ENCODE results near the gene RETREG1.
A peak's percentile ranks its signal among the peaks of the same experiment; 100 is the strongest.
"Not testable (repeated sequence)": the region's sequence is repeated elsewhere in the genome, so short reads cannot be mapped to it uniquely, and the experiment has no call there.

Gene RETREG1

DNA sequence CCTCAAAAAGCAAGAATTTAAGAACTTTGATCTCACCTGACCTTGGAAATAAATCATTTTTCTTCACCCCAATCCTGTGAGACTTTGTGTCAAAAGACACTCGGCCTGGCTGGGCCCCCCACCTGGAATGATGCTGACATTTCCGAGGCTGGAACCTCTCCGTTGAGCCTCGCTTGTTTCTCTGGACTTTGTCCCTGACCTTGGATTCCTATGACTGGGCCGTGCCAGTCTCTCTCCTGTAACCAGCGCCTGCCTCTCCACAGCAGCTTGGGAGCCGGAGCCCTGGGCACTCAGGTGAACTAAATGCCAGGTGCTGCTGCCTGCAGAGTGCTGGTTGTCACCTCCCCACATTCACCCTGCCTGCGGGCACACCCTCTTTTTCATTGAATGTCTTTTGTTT lies 62.7 kb downstream of the RETREG1 start:
- DNase-seq (ENCODE audit: low spot score) = no peak

DNA sequence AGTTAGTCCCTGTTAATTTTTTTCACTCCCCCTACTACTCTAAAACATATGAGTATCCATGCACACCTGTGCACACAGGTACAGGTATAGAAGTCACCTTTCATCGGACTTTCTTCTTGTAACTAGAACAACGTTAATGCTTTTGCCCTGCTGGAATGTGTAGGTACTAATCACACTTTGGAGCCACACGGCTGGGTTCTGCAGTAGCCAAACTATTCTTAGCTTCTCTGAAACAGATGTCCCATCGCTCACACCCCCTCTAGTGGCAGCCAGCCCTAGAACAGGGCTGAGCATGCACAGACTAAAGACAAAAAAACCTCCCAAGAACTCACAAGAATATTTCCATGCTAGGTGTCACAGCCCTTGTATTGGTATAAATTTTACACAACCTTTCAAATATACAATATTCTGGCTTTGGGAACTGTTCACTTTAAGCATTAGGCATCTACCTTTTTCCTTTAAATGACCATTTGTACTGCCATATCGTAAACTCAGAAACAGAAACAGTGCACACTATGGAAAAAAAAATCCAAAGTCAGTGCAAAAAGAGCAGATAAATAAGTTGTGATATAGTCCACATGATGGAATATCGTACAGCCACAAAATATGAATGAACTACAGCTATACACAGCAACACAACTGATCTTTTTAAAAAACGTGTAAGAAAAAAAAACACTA lies 64.0 kb downstream of the RETREG1 start:
- peak; percentile 22 for DNase-seq (ENCODE audit: low spot score)

DNA sequence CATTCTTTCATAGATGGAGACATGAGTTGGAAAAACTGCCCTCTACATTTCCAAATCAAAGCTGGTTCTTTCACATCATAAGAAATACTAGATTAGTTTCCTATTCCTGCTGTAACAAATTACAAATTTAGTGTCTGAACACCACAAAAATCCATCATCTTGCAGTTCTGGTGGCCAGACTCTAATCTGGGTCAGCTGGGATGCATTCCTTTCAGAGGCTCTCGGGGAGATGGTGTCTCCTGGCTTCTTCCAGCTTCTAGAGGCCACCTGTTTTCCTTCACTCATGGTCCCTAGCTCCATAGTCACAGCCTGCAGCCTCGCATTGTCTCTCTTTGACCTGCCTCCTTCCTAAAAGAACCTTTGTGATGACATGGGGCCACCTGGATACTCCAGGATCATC lies 65.2 kb downstream of the RETREG1 start:
- no peak for DNase-seq (ENCODE audit: low spot score)

DNA sequence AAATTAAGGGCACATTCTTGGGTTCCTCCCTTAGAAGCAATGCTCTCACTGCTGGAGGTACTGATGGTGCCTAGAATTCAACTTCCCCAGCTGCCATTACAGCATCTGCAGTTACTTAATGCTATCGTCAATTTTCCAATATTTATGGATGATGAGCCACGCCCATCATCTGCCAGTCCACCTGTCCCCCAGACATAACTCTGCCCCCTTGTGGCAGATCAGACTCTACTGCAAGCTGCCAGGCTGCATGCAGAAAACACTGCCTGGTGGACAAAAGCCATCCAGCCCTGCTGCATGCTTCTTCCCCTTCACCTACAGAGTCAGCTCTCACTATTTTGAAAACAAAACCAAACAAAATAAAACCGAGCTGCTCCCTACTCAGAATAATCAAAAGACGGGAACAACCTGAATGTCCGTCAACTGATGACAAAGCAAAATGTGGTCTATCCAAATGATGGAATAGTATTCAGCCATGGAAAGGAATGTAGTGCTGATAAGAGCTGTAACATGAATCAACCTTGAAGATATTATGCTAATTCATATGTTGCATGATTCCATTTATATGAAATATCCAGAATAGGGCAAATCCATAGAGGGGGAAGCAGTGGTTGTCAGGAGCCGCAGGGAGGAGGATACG lies 66.4 kb downstream of the RETREG1 start:
- DNase-seq (ENCODE audit: low spot score) = peak; percentile 12

DNA sequence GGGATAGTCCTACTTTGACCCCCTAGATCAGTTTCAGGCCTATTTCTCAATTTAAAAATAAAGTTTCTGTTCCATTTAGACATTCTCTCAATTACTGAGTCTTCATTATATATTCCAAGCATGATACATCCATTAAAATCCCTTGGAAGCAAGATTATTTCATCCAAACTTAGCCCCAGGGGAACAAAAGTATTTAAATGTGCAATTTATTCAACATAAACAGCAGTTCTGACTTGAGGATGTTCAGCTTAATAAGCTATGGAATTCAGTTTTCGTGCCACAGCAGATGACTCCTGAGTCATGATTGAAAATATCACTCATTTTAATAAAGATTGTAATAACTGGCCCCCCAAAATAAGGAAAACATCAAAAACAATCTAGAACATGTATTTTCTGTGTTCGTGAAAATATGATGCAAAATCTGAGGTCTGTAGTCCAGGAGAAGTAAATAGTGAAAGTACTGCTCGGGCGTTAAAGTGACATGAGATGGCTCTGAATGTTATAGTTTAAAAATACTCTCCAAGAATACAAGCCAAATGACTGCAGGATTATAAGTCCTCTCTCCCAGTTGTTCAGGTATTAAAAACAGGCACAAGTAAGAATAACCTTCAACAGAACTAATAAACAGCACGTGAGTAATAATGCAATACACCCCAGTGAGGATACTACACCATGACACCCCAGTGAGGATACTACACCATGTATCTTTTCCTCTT lies 67.1 kb downstream of the RETREG1 start:
- no peak for DNase-seq (ENCODE audit: low spot score)

DNA sequence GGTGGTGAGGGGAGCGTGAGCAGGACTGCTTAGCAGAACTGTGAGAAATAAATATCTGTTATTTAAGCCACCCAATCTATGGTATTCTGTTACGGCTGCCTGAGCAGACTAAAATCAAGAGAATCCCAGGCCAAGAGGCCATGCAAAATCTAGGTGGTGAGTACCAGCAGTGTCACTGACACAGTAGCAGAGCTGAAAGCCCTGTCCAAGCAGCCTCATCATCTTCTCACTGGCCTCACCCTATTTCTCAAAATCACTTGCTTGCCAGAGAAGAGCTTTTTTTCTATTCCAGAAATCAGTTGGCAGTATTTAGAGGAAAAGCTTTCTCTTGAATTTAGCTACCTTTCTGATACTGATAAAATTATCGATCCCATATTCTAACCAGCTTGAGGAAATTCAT lies 68.0 kb downstream of the RETREG1 start:
- DNase-seq (ENCODE audit: low spot score) = no peak

DNA sequence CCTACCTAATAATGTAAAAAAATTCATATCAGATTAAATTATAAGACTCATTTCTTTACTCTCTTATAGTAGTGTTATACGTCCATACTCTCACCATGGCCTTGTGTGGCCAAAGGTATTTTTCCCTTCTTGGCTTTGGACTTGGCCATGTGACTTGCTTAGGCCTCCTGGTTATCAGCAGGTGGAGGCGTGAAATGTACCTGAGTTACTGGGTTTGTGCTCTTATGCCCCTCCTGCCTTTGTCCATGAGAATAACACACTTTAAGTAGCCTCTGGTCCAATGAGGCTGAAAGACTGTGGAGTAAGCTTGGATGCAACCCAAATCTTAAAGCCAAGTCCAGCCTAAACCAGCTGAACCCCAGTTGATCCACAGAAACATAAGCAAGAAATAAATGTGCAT lies 68.7 kb downstream of the RETREG1 start:
- no peak for DNase-seq (ENCODE audit: low spot score)

DNA sequence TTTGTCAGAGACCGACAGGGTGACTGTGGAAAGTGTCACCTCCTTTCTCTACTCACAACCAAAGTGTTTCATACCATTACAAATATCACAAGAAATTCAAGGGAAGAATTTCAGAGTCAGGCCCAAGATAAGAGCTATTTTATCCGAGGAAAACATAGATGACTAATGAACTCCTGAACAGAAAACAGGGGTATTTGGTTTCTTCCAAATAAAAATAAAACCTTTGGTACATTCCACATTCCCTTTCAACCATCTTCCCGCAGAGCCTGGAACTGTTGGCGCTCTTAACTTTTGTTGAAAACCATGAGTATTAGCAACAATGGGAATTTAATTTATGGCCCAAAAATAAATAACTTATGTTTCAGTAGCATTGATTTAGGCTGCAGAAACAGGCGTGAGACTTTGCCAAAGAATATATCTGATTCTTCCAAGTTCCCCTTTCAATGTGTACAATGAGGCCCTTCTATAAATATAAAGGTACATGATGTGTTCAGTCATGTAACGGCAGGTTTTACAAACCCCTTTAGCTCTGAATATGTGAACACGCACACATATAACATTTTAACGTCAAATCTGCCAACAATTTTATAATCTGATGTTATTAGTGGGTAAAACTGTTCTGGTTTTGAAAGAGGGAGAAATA lies 69.5 kb downstream of the RETREG1 start:
- no peak for DNase-seq (ENCODE audit: low spot score)

DNA sequence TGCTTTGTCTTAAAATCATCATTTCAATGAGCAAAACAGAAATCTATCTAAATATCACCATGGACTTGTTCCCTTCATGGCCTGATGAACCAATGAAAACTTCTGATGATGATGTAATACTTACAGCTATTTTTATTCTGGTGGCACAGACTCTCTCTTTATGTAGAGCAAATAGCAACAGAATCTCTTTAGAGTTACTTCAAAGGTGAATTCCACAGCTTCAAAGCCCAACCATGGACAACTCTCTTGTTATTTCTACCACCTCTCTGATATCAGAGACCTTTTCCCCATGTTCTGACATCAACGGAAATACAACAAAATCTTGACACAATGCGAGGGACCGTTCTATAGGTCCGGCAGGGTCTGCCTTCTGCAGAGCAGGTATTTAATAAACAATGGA lies 70.1 kb downstream of the RETREG1 start:
- no peak for DNase-seq (ENCODE audit: low spot score)

DNA sequence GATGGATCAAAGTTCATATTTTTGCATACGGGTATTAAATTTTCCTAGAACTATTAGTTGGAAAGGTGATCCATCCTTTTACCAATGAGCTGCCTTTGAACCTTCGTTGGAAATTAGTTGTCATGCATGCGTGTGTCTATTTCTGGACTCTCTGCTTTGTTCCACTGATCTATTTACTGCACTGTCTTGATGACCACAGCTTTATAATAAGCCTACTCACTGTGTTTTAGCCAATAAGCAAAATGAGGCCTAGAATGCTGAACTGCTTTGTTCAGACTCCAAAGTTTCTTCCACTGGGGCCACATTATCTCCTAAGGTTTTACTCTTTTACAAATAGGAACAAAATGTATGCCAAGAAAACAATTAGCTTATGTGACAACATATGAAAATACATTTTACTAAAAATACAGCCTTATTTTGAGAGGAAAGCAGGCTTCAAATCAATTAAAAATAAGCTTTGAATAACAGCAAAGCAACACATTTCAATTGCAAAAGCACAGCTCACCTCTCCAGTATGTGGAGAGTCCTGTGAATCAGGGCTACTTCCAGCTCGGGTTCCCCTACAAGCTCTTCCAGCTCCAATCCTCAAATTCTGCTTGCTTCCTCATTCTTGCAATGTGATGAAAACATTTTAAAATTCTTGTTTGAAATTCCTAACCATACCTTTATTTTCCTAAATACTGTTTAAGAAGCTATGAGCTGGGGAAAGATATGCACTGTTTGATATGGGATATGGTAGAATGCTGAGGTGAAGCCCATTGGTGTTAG lies 72.0 kb downstream of the RETREG1 start:
- no peak for DNase-seq (ENCODE audit: low spot score)

DNA sequence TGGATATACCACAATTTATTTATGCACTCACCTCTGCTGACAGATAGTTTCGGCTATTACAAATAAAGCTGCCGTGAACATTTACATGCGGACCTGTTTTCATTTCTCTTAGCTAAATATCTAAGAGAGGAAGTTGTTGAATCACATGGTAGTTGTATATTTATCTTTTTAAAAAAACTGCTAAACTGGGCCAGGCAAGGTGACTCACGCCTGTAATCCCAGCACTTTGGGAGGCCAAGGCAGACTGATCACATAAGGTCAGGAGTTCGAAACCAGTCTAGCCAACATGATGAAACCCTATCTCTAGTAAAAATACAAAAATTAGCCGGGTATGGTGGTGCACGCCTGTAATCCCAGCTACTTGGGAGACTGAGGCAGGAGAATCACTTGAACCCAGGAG lies 73.6 kb downstream of the RETREG1 start:
- DNase-seq (ENCODE audit: low spot score) = not testable (repeated sequence)

DNA sequence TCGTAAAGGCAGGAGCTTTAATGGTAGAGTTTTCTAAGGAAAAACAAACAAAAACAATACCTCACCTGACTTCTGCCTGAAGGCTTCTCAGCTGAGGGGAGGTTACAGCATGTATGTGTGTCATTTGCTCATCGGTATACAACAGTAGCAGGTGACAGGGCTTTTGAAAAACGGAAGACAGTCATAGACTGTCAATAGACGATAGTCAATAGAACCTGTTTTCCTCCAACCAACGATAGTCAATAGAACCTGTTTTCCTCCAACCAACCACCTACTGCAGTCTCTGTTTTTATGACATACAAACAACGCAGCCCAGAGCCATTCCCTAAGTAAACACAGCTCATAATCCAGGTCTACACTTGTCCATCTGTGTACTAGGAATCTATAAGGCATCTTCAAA lies 74.6 kb downstream of the RETREG1 start:
- no peak for DNase-seq (ENCODE audit: low spot score)

DNA sequence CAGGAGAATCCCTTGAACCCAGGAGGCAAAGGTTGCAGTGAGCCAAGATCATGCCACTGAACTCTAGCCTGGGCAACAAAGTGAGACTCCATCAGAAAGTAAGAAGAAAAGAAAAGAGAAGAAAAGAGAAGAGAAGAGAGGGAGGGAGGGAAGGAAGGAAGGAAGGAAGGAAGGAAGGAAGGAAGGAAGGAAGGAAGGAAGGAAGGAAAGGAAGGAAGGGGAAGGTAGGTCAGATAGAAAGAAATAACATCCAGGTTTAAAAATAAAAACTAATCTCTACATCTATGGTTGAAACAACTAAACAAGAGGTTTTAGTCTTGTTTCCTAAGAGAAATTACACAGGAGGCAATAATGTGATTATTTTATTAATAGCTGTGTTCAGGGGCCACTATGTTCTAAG lies 75.2 kb downstream of the RETREG1 start:
- not testable (repeated sequence) for DNase-seq (ENCODE audit: low spot score)

DNA sequence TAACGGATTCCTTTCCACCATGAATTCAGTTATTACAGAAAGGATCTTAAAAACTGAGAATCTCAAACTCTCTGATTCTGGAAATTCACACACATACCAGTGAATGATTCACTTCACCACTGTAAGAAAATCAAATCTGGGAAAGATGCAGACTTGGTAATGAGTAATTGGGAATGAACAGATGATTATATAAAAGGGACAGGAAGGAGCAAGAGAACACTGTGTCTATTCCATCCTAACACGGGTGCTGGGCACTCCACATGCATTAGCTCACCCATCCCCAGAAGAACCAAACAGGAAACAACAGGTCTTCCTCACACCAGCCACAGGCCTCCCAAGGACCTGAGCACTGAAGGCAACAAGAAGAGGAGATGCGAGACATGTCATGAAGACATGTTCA lies 76.4 kb downstream of the RETREG1 start:
- no peak for DNase-seq (ENCODE audit: low spot score)

DNA sequence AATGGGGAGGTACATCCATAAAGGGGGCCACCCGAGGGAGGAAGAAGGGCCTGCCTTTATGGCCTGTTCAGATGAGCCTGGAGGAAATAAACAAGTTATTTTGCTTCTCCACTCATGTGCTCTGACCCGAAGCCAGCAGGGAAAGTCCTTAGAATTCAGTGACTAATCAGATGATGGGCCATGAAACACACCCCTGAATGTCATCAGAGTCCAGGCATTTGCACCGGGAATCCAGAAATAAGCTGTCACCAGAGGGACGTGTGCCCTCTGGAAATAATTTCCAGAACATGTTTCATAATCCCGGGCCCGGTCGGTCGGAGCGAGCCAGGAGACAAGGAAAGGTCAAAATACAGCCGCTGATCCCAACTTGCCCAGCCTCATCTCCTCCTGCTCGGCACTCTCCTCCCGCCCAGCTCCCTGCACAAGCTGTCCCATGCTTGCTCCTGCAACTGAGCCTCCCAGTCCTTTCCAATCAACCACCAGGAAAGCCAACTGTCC lies 77.6 kb downstream of the RETREG1 start:
- DNase-seq (ENCODE audit: low spot score) = no peak

DNA sequence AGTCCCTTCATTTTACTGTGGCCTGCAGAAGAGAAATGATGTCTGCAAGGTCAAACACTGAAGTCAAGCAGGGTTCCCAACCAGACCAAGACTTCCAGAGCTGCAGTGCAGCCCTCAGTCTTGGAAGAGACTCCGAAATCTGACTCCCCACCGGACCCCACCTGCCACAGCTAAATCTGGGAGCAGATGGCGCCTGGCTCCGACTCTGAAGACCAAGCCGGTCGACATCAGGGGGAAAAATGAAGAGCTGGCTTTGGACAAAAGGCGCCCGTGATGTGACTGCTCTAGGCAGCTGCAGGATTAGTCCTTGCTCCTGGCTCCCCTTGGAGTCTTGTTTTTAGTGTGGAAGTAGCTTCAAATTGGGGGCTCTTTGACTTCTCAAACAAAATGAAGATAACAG lies 78.8 kb downstream of the RETREG1 start:
- no peak for DNase-seq (ENCODE audit: low spot score)

DNA sequence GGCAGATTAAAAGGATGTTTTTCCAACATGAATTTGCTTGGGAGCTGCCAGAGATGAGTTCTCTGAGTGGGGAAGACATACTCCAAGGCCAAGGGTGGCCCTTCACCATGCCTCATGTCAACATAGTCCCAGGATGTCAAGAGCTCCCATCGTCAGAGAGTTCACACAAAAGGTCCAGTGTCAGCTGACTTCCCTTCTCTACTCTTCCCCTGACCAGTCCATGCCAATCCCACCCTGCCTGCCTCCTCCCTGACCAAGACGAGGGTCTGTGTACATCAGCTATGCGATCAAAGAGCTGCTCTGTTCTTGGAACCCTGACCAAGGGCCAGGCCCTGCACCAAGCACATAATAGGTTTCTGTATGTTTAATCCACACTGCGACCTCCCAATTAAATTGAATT lies 80.0 kb downstream of the RETREG1 start:
- DNase-seq (ENCODE audit: low spot score) = no peak

DNA sequence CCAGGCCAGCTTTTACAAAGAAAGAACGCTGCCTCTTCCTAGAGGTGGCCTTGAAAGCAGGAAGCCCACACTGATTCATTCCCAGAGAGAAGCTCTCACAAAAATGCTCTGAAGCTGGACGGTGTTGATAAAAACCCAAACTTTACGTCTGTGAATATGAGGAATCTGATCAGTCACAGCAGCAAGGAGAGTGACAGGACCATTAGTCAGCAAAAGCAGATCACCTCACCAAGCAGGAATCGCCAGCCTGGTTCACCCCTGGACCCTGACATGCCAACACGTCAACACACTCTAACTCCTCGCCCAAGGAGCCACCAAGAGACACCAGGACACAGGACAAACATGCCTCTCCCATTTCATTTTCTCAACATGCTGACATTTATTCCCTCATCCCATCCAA lies 80.6 kb downstream of the RETREG1 start:
- DNase-seq (ENCODE audit: low spot score) = no peak

DNA sequence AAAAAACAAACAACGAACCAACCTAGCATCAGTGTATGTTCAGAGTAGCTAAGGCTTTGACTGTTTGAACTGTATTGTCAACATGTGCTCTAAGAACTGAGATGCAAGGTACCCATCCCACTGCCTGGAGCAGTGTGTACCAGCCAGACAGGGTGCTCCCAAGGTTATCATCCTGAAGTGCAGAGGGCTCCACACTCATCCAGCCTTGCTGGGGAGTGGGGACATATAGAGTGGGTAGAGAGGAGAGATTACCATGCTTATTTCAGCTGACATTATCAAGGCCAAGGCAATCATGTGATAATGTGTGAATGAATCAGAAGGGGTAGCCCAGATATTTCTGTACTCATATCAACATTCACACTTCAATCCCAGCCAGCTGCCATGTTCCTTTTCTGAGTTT lies 82.5 kb downstream of the RETREG1 start:
- no peak for DNase-seq (ENCODE audit: low spot score)

DNA sequence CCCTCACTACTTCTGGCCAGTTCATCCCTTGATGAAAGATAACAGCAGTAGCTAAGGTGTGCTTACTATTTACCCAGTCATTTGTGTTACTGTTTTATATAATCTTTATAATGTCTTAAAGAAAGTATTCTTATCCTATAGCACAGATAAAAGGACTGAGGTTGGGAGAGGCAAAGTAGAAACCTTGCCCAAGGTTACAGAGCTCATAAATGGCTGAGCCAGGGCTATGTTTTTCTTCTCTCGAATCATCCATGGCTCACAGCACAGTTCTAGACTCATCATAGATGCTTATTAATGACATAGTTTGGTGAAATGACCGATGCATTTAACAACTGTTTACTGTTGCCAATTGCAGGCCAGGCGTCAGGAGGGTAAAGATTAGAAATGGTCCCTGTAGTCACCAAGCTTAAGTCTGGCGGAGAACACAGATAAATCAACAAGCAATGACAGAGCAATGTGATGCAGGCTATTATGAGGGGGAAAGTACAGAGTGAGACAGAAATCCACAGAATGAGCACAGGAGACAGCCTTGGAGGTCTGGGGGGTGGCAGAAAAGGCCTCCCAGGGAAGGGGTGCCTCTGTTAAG lies 85.6 kb downstream of the RETREG1 start:
- DNase-seq (ENCODE audit: low spot score) = no peak

DNA sequence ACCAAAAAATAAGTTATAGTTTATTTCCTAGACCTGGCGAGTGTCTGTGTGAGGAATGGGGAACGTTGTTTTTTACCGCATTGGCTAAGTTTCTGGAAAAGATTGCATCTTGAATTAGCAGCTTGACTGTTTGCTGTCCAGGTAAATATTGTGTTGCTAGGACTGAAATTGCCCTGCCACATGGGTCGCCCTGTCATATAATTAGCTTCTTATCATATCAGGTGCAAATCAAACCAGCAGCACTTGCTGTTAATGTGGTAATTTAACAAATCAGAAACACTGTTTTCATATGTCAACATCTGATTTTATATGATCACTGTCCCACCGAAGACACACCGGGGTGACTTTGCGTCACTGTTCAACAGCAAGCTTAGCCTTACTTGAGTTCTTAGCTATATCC lies 87.5 kb downstream of the RETREG1 start:
- DNase-seq (ENCODE audit: low spot score) = no peak

Data from CD4-positive, alpha-beta T cell treated with Interleukin-2 at 100 ng/mL for 4 hours (primary cell).